Measurements from ENCODE around the gene TRPM5. TPM values are rescaled to one million over a fixed set of nuclear protein-coding genes. Genes with fewer than 3 reads are reported as not detected.

The TRPM5 gene
- total RNA-seq, 1 experiment from 2014 or later = 0.07 TPM

- Mint-ChIP-seq H3K4me1 (no peaks in the 10 kb centered on the region), H3K9me3 (peaks cover 62% of the 10 kb centered on the region), H3K27me3 (ENCODE audit: low read depth) (peaks cover 99% of the 10 kb centered on the region), H3K27ac (no peak overlapping the region), H3K4me3 (no peak overlapping the region), H3K36me3 (peaks cover 26% of the 10 kb centered on the region)
- ChIA-PET CTCF (no interaction called here), POLR2A (no interaction called here)
- ATAC-seq (no peak), DNase-seq (ENCODE audit: low spot score) (no peak)
- TF ChIP-seq, protein P1, sequence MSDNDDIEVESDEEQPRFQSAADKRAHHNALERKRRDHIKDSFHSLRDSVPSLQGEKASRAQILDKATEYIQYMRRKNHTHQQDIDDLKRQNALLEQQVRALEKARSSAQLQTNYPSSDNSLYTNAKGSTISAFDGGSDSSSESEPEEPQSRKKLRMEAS (CRISPR knock-in tag; IDR thresholded peaks at IDR 0.05) = no peak
- no peak for TF ChIP-seq GABPB1 (CRISPR knock-in tag; IDR thresholded peaks at IDR 0.05)
- no peak for TF ChIP-seq E2F4 (CRISPR knock-in tag; IDR thresholded peaks at IDR 0.05; ENCODE audit: borderline replicate concordance, low read depth)
- no peak for TF ChIP-seq ELF4 (CRISPR knock-in tag; IDR thresholded peaks at IDR 0.05; ENCODE audit: low read depth)
- TF ChIP-seq ZNF317 (CRISPR knock-in tag; IDR thresholded peaks at IDR 0.05; ENCODE audit: borderline replicate concordance, low read depth) = no peak
- no peak for TF ChIP-seq CBFB (CRISPR knock-in tag; IDR thresholded peaks at IDR 0.05; ENCODE audit: low read depth)
- TF ChIP-seq, protein P2, sequence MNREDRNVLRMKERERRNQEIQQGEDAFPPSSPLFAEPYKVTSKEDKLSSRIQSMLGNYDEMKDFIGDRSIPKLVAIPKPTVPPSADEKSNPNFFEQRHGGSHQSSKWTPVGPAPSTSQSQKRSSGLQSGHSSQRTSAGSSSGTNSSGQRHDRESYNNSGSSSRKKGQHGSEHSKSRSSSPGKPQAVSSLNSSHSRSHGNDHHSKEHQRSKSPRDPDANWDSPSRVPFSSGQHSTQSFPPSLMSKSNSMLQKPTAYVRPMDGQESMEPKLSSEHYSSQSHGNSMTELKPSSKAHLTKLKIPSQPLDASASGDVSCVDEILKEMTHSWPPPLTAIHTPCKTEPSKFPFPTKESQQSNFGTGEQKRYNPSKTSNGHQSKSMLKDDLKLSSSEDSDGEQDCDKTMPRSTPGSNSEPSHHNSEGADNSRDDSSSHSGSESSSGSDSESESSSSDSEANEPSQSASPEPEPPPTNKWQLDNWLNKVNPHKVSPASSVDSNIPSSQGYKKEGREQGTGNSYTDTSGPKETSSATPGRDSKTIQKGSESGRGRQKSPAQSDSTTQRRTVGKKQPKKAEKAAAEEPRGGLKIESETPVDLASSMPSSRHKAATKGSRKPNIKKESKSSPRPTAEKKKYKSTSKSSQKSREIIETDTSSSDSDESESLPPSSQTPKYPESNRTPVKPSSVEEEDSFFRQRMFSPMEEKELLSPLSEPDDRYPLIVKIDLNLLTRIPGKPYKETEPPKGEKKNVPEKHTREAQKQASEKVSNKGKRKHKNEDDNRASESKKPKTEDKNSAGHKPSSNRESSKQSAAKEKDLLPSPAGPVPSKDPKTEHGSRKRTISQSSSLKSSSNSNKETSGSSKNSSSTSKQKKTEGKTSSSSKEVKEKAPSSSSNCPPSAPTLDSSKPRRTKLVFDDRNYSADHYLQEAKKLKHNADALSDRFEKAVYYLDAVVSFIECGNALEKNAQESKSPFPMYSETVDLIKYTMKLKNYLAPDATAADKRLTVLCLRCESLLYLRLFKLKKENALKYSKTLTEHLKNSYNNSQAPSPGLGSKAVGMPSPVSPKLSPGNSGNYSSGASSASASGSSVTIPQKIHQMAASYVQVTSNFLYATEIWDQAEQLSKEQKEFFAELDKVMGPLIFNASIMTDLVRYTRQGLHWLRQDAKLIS (CRISPR knock-in tag; IDR thresholded peaks at IDR 0.05; ENCODE audit: borderline replicate concordance) = no peak
- TF ChIP-seq AR (CRISPR knock-in tag; IDR thresholded peaks at IDR 0.05) = no peak
- TF ChIP-seq SP1 (CRISPR knock-in tag; conservative IDR thresholded peaks at IDR 0.05) = no peak
- TF ChIP-seq FOXP4 (CRISPR knock-in tag; IDR thresholded peaks at IDR 0.05) = no peak
- no peak for TF ChIP-seq GRHL2 (CRISPR knock-in tag; IDR thresholded peaks at IDR 0.05; ENCODE audit: insufficient replicate concordance, severe bottlenecking)
- TF ChIP-seq, protein P3, sequence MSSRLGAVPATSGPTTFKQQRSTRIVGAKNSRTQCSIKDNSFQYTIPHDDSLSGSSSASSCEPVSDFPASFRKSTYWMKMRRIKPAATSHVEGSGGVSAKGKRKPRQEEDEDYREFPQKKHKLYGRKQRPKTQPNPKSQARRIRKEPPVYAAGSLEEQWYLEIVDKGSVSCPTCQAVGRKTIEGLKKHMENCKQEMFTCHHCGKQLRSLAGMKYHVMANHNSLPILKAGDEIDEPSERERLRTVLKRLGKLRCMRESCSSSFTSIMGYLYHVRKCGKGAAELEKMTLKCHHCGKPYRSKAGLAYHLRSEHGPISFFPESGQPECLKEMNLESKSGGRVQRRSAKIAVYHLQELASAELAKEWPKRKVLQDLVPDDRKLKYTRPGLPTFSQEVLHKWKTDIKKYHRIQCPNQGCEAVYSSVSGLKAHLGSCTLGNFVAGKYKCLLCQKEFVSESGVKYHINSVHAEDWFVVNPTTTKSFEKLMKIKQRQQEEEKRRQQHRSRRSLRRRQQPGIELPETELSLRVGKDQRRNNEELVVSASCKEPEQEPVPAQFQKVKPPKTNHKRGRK (CRISPR knock-in tag; IDR thresholded peaks at IDR 0.05; ENCODE audit: borderline replicate concordance) = no peak
- TF ChIP-seq CTCF (IDR thresholded peaks at IDR 0.05) = no peak
Observed at GRCh38 chr11:2483426-2483825, 39.1 kb upstream of the TRPM5 start.

Measured in WTC11 (cell line).